Measurements from ENCODE around the gene ZDHHC8.
A peak's percentile ranks its signal among the peaks of the same experiment; 100 is the strongest.

The ZDHHC8 gene

DNA sequence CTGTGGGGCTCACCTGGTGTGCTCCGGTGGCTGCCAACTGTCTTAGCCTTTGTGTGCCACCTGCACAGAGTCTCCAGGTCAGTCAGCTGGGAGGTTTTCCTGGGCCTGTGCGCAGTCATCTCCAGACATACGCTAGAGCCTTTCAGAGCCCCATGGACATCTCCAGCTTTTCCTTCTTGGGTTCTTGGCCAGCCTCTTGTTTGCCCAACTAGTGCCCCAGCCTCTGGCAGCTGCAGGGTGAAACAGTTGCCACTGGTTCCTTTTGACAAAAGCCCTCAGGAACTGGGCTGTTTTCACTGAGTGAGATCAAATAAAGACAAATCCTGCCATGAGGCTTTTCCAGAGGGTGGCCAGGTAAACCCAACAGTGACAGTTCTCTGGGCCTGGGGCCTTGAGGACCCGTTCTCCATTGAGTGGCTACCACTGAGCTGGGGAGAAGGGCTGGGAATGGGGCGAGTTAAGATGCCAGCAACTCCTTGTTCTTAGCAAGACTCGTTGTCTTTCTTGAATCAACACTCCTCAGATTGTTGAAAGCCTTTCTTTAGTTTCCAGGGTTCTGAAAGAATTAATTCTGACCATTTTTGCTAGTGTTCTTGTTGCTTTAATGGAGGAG, 32.4 kb upstream of the ZDHHC8 start:
- peaks cover 91% of the 10 kb centered on the region for H3K36me3 ChIP-seq (ENCODE audit: insufficient read depth, low read length)
- no peak for ATAC-seq (ENCODE audit: insufficient read depth, low read depth)
- H3K4me2 ChIP-seq (ENCODE audit: insufficient read depth, low read length): no peak overlapping the region
- H4K20me1 ChIP-seq (ENCODE audit: insufficient read depth, low read length): peaks cover 56% of the 10 kb centered on the region
- H3K27me3 ChIP-seq (ENCODE audit: insufficient read depth, low read length, poor library complexity): no peaks in the 10 kb centered on the region
- peaks cover 25% of the 10 kb centered on the region for H3K4me1 ChIP-seq (ENCODE audit: insufficient read depth, low read length)
- no peak for TF ChIP-seq EZH2 (IDR thresholded peaks at IDR 0.05; ENCODE audit: borderline replicate concordance, low read depth, low read length, severe bottlenecking)
- TF ChIP-seq, protein P1, sequence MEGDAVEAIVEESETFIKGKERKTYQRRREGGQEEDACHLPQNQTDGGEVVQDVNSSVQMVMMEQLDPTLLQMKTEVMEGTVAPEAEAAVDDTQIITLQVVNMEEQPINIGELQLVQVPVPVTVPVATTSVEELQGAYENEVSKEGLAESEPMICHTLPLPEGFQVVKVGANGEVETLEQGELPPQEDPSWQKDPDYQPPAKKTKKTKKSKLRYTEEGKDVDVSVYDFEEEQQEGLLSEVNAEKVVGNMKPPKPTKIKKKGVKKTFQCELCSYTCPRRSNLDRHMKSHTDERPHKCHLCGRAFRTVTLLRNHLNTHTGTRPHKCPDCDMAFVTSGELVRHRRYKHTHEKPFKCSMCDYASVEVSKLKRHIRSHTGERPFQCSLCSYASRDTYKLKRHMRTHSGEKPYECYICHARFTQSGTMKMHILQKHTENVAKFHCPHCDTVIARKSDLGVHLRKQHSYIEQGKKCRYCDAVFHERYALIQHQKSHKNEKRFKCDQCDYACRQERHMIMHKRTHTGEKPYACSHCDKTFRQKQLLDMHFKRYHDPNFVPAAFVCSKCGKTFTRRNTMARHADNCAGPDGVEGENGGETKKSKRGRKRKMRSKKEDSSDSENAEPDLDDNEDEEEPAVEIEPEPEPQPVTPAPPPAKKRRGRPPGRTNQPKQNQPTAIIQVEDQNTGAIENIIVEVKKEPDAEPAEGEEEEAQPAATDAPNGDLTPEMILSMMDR (IDR thresholded peaks at IDR 0.05; ENCODE audit: borderline replicate concordance, extremely low read depth, low read length, poor library complexity, severe bottlenecking): no peak
- peaks cover 87% of the 10 kb centered on the region for H3K79me2 ChIP-seq (ENCODE audit: insufficient read depth, low read length)
- no peak overlapping the region for H2AFZ ChIP-seq (ENCODE audit: low read depth, low read length)
- no peak for DNase-seq
- H3K9ac ChIP-seq (ENCODE audit: low read depth, low read length): no peak overlapping the region
- H3K4me3 ChIP-seq (ENCODE audit: low read depth in 1 of 2, low read length in 2 of 2): no peak overlapping the region
- H3K27ac ChIP-seq (ENCODE audit: low read length): peak overlapping the region; percentile 6; the same call in 1 of the 2 replicates
- no peaks in the 10 kb centered on the region for H3K9me3 ChIP-seq (ENCODE audit: insufficient read depth, low read length, severe bottlenecking)

DNA sequence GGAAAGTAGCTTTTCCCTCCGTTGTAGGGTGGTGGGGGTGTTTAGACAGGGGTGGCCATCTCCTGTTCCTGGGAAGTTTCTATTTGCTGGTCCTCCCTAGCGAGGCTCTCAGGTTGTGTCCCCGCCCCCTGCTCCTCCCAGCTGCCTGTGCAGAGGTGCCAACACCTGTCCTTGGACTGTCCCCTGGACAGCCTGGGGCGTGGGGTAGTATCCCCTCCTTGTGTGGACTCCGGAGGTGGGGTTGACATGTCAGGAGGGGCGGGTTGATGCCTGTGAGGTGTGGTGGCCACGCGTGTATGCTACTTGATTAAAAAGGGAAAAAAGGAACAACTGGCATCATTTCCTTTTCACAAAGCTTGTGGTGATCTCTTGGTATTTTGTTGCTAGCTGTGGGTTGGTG, 30.0 kb upstream of the ZDHHC8 start:
- no peak overlapping the region for H3K27ac ChIP-seq (ENCODE audit: low read length)

DNA sequence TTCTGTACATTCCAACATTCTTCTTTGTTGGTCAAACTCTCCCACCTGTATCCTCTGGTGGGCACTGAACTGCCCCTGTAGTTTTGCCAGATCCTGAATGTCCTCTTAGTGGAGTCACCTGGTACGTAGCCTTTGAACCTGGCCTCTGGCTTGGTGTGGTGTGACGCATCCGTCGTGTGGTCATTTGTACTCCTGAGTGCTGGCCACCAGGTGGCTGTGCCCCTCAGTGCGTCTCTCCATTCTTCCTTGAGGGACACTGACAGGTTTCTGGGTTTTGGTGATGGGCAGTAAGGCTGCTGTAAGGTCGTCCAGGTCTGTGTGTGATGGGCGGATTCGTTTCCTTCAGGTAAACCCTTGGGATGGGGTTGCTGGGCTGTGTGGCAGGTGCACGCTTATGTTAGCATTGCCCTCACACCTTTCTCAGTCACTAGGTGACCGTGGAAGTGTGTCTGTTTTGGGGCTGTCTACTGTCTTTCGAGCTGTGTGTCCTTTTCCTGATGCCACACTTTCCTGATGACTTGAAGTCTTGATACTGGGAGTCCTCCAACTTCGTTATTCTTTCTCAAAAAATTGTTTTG, 29.3 kb upstream of the ZDHHC8 start:
- DNase-seq (no peak), ATAC-seq (ENCODE audit: insufficient read depth, low read depth) (no peak)
- Histone ChIP-seq H4K20me1 (ENCODE audit: insufficient read depth, low read length) (peaks cover 76% of the 10 kb centered on the region), H3K79me2 (ENCODE audit: insufficient read depth, low read length) (peaks cover 87% of the 10 kb centered on the region), H3K4me2 (ENCODE audit: insufficient read depth, low read length) (no peak overlapping the region), H3K4me1 (ENCODE audit: insufficient read depth, low read length) (peaks cover 25% of the 10 kb centered on the region), H3K4me3 (ENCODE audit: low read depth in 1 of 2, low read length in 2 of 2) (no peak overlapping the region), H3K27me3 (ENCODE audit: insufficient read depth, low read length, poor library complexity) (no peaks in the 10 kb centered on the region), H3K36me3 (ENCODE audit: insufficient read depth, low read length) (peaks cover 92% of the 10 kb centered on the region), H3K9ac (ENCODE audit: low read depth, low read length) (no peak overlapping the region), H3K27ac (ENCODE audit: low read length) (no peak overlapping the region), H3K9me3 (ENCODE audit: insufficient read depth, low read length, severe bottlenecking) (no peaks in the 10 kb centered on the region), H2AFZ (ENCODE audit: low read depth, low read length) (no peak overlapping the region)
- TF ChIP-seq, protein P1 (IDR thresholded peaks at IDR 0.05; ENCODE audit: borderline replicate concordance, extremely low read depth, low read length, poor library complexity, severe bottlenecking): no peak
- no peak for TF ChIP-seq EZH2 (IDR thresholded peaks at IDR 0.05; ENCODE audit: borderline replicate concordance, low read depth, low read length, severe bottlenecking)

More for the DNA sequence above, 30.0 kb upstream of the ZDHHC8 start:
- TF ChIP-seq, protein P1 (IDR thresholded peaks at IDR 0.05; ENCODE audit: borderline replicate concordance, extremely low read depth, low read length, poor library complexity, severe bottlenecking): no peak
- TF ChIP-seq EZH2 (IDR thresholded peaks at IDR 0.05; ENCODE audit: borderline replicate concordance, low read depth, low read length, severe bottlenecking): no peak
- no peak overlapping the region for H2AFZ ChIP-seq (ENCODE audit: low read depth, low read length)
- H3K27me3 ChIP-seq (ENCODE audit: insufficient read depth, low read length, poor library complexity): no peaks in the 10 kb centered on the region
- H3K9me3 ChIP-seq (ENCODE audit: insufficient read depth, low read length, severe bottlenecking): no peaks in the 10 kb centered on the region
- DNase-seq (no peak), ATAC-seq (ENCODE audit: insufficient read depth, low read depth) (no peak)
- peaks cover 25% of the 10 kb centered on the region for H3K4me1 ChIP-seq (ENCODE audit: insufficient read depth, low read length)
- H3K4me3 ChIP-seq (ENCODE audit: low read depth in 1 of 2, low read length in 2 of 2): no peak overlapping the region
- H4K20me1 ChIP-seq (ENCODE audit: insufficient read depth, low read length): peaks cover 74% of the 10 kb centered on the region
- H3K4me2 ChIP-seq (ENCODE audit: insufficient read depth, low read length): no peak overlapping the region
- H3K36me3 ChIP-seq (ENCODE audit: insufficient read depth, low read length): peaks cover 92% of the 10 kb centered on the region
- no peak overlapping the region for H3K9ac ChIP-seq (ENCODE audit: low read depth, low read length)
- H3K79me2 ChIP-seq (ENCODE audit: insufficient read depth, low read length): peaks cover 89% of the 10 kb centered on the region
